GM13976 (cell line): ENCODE data around the gene UMAD1.

Source experiments
- DNase-seq: peaks from one replicate; pipeline ENCODE4 v3.0.0; 2012; ENCODE audit warnings: low spot score
- CTCF ChIP-seq: IDR thresholded peaks from 2 replicates; pipeline ENCODE4 v1.5.1; 2012; ENCODE audit warnings: borderline replicate concordance, mild to moderate bottlenecking; ENCODE audit not compliant: insufficient read depth; ENCODE audit errors: extremely low read depth, missing control alignments, control extremely low read depth
- in situ Hi-C: fragments of 300-500 bp; cut with MboI; formaldehyde crosslinking; loops from one replicate; pipeline ENCODE4 v1.12.0; 2022; ENCODE audit warnings: low sequenced_read_pairs, mixed read lengths, inconsistent platforms; ENCODE audit not compliant: unreplicated experiment

Gene UMAD1

GRCh38 chr7:7769710-7770627, 129.4 kb downstream of the UMAD1 start:
- TF ChIP-seq CTCF = no peak
- in situ Hi-C loops = no loop called here
- DNase-seq = no peak

GRCh38 chr7:7771452-7771851, 130.9 kb downstream of the UMAD1 start:
- in situ Hi-C loops = no loop called here
- no peak for TF ChIP-seq CTCF
- no peak for DNase-seq

GRCh38 chr7:7772397-7772821, 131.9 kb downstream of the UMAD1 start:
- in situ Hi-C loops = no loop called here
- no peak for TF ChIP-seq CTCF

GRCh38 chr7:7773334-7774309, 133.1 kb downstream of the UMAD1 start:
- in situ Hi-C loops = no loop called here
- TF ChIP-seq CTCF = no peak
- no peak for DNase-seq

More at GRCh38 chr7:7772397-7772821, 131.9 kb downstream of the UMAD1 start:
- no peak for DNase-seq

GRCh38 chr7:7779888-7780287, 139.3 kb downstream of the UMAD1 start:
- no peak for TF ChIP-seq CTCF
- in situ Hi-C loops = no loop called here
- no peak for DNase-seq

- in situ Hi-C loops = no loop called here
- no peak for DNase-seq
- TF ChIP-seq CTCF = no peak
Observed at GRCh38 chr7:7783001-7783400, 142.4 kb downstream of the UMAD1 start.
